Endometrial microvascular endothelial cells (primary cell): ENCODE results near the gene AOPEP. TPM values are rescaled to one million over a fixed set of nuclear protein-coding genes. Genes with fewer than 3 reads are reported as not detected.

Experiments used
- in situ Hi-C: cut with HindIII; loops from 2 replicates; pipeline ENCODE4 v1.10.0; 2017; ENCODE audit warnings: low sequenced_read_pairs, low pct_unique_long_range_greater_than_20kb; ENCODE audit errors: inconsistent ontology term
- total RNA-seq: library from RNA; depleted of rRNA; stranded (reverse); fragments of >200 nt; gene quantifications from one replicate; pipeline ENCODE4 v1.2.3, GENCODE V29; 2015; ENCODE audit errors: inconsistent ontology term

The AOPEP gene
- total RNA-seq, 1 donor from 2014 or later, result 48.9 TPM

GRCh38 chr9:94900222-94901018, 173.9 kb downstream of the AOPEP start:
- in situ Hi-C loops, result no loop called here

GRCh38 chr9:94901019-94901363, 174.5 kb downstream of the AOPEP start:
- in situ Hi-C loops, result no loop called here

GRCh38 chr9:94903961-94904421, 177.5 kb downstream of the AOPEP start:
- in situ Hi-C loops, result no loop called here

- in situ Hi-C loops, result no loop called here
These were observed 178.3 kb downstream of the AOPEP start for GRCh38 chr9:94904806-94905205.

- in situ Hi-C loops, result no loop called here
These were observed 179.1 kb downstream of the AOPEP start for GRCh38 chr9:94905606-94906005.

GRCh38 chr9:94906181-94906580, 179.7 kb downstream of the AOPEP start:
- in situ Hi-C loops, result no loop called here

- in situ Hi-C loops, result no loop called here
These were observed 180.2 kb downstream of the AOPEP start for GRCh38 chr9:94906713-94907112.

- in situ Hi-C loops, result no loop called here
These were observed 180.9 kb downstream of the AOPEP start for GRCh38 chr9:94907264-94907936.

- in situ Hi-C loops, result no loop called here
These were observed 181.6 kb downstream of the AOPEP start for GRCh38 chr9:94908011-94908563.

GRCh38 chr9:94908583-94909249, 182.2 kb downstream of the AOPEP start:
- in situ Hi-C loops, result no loop called here

- in situ Hi-C loops, result no loop called here
These were observed 182.9 kb downstream of the AOPEP start for GRCh38 chr9:94909250-94909894.

- in situ Hi-C loops, result no loop called here
These were observed 183.6 kb downstream of the AOPEP start for GRCh38 chr9:94909965-94910730.

GRCh38 chr9:94911211-94911610, 184.7 kb downstream of the AOPEP start:
- in situ Hi-C loops, result no loop called here

- in situ Hi-C loops, result no loop called here
These were observed 185.6 kb downstream of the AOPEP start for GRCh38 chr9:94911986-94912635.

GRCh38 chr9:94912700-94913249, 186.3 kb downstream of the AOPEP start:
- in situ Hi-C loops, result no loop called here

- in situ Hi-C loops, result no loop called here
These were observed 187.1 kb downstream of the AOPEP start for GRCh38 chr9:94913550-94913949.

GRCh38 chr9:94915476-94916450, 189.3 kb downstream of the AOPEP start:
- in situ Hi-C loops, result no loop called here
